ENCODE results near the gene TCF21. TPM values are rescaled to one million over a fixed set of nuclear protein-coding genes. Genes with fewer than 3 reads are reported as not detected.
"Not testable (repeated sequence)": the region's sequence is repeated elsewhere in the genome, so short reads cannot be mapped to it uniquely, and the experiment has no call there.

The TCF21 gene
- polyA plus RNA-seq, 4 donors = 170 to 213 (median 207) TPM

DNA sequence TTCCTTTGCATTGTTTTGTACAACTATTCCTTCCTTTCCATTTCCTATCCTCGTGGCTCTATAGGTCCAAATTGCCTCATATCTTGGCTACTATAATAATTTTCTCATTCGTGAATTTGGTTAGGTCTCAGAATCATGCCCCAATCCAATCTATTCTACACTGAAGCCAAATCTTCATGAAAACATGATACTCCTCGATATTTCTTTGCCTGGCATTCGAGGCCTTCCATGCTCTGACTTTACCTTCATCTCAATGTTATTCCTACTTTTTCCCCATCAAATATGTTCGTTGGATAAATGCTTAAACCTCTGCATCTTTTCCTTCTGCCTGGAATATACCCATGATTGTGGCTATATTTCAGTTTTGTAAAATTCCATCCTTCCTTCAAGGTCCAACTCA lies 30.4 kb downstream of the TCF21 start:
- no peak for DNase-seq (ENCODE audit: low read depth in 4 of 4, low spot score in 3 of 4)

DNA sequence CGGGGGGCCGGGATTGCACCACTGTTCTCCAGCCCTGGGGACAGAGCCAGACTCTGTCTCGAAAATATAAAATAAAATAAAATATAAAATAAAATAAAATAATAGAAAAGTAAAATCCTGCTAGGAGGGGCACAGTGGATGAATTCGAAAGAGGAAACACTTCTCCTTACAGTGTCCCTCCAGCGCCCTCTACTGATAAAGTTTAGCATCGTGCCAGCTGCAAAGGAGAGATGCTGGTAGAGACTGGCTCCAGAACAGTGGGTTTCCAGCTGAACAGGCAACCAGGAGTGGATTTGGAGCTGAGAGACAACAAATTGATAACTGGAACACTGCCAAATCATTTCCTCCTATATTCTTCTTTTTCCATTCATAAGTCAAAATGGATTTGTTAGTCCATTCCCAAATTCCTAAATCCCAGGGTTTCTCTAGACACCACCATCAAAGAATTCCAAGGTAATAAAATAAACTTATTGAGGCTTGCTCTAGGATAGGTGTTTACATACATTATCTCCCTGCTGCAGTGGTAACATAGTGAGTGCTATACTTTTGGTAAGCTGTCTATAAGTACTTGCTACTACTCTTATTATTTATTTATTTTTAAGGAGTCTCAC lies 32.4 kb downstream of the TCF21 start:
- DNase-seq (ENCODE audit: low read depth in 4 of 4, low spot score in 3 of 4) = peak; percentile 67 to 80 (median 72)

DNA sequence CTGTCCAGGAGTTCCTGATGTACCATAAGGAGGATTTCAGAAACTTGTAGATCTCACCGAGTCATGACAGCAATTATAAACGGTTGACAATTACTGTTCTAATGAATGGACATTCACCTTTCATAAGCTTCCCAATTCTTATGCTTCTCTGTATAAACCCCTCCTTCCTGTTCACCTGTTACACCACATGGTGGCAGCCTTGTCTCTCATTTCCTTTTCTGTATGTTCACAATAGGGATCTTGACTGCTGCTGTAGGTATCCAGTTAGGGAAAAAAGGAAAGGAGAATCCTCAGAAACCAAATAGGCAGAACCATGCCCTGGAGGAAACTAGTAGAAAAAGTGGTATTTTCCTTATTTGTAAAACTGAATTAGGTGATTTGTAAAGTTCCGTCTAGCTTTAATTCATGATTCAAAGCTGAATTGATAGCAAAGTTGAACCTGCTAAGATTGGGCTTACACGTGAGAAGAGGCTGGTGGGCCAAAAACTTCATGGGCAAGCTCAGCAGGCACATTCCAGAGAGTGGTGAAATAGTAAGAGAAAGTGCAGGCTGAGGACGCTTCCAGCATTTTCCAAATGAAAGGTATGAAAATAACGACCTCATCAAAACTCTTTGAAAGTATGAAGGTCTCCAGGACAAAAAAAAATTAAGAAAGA lies 35.2 kb downstream of the TCF21 start:
- peak; percentile 60 to 72 (median 68) for DNase-seq (ENCODE audit: low read depth in 4 of 4, low spot score in 3 of 4)

- not testable (repeated sequence) for DNase-seq (ENCODE audit: low read depth in 4 of 4, low spot score in 3 of 4)
Observed at GRCh38 chr6:133931221-133931620, 42.3 kb downstream of the TCF21 start.

DNA sequence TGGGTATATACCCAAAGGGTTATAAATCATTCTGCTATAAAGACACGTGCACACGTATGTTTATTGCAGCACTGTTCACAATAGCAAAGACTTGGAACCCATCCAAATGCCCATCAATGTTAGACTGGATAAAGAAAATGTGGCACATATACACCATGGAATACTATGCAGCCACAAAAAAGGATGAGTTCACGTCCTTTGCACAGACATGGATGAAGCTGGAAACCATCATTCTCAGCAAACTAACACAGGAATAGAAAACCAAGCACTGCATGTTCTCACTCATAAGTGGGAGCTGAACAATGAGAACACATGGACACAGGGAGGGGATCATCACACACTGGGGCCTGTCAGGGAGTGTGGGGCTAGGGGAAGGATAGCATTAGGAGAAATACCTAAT lies 47.4 kb downstream of the TCF21 start:
- not testable (repeated sequence) for DNase-seq (ENCODE audit: low read depth in 4 of 4, low spot score in 3 of 4)

- no peak for DNase-seq (ENCODE audit: low read depth in 4 of 4, low spot score in 3 of 4)
Observed at GRCh38 chr6:133937909-133938308, 49.0 kb downstream of the TCF21 start.

- no peak for DNase-seq (ENCODE audit: low read depth in 4 of 4, low spot score in 3 of 4)
Observed at GRCh38 chr6:133938533-133938932, 49.6 kb downstream of the TCF21 start.

- no peak for DNase-seq (ENCODE audit: low read depth in 4 of 4, low spot score in 3 of 4)
Observed at GRCh38 chr6:133939778-133940667, 51.1 kb downstream of the TCF21 start.

Other genes with a start within 250 kb of the TCF21 start
- gene TBPL1, start 64.1 kb downstream of the TCF21 start, polyA plus RNA-seq (ENCODE audit: insufficient read length in 4 of 4) = 10 to 100 TPM; 44.8 to 55.9 (median 53.0) TPM
- 1 to 10 TPM; 3.9 to 5.6 (median 4.6) TPM for gene SLC2A12, start 163.5 kb downstream of the TCF21 start, polyA plus RNA-seq (ENCODE audit: insufficient read length in 4 of 4)